Adrenal gland (tissue), 12 donors: ENCODE measurements around the gene WLS. TPM values are rescaled to one million over a fixed set of nuclear protein-coding genes. Genes with fewer than 3 reads are reported as not detected.

ENCODE experiments used
- DNase-seq, 7 donors: peaks; one replicate each; pipeline ENCODE4 v3.0.0-alpha.2; 2019 to 2020
- H3K27ac ChIP-seq, 5 donors: fragments of 200-600 bp; sonication (generic) in 4 of 5; 1 replicate in 3 of 5; 2 replicates in 2 of 5; pipeline versions ENCODE4 v1.5.1 to v1.8.0; 2016 to 2020; ENCODE audit warnings: mild to moderate bottlenecking in 1 of 5
- H3K27me3 ChIP-seq: fragments of 200-600 bp; 2 replicates; pipeline ENCODE4 v1.8.0; 2021
- H3K36me3 ChIP-seq, 2 donors: fragments of 200-600 bp; replicated peaks in 1 of 2; 1 replicate in 1 of 2; 2 replicates in 1 of 2; pipeline versions ENCODE4 v1.5.1 to v1.8.0; 2018 to 2022
- H3K4me1 ChIP-seq, 2 donors: fragments of 200-600 bp; replicated peaks in 1 of 2; 1 replicate in 1 of 2; 2 replicates in 1 of 2; pipeline versions ENCODE4 v1.5.1 to v1.8.0; 2018 to 2021
- H3K4me3 ChIP-seq, 4 donors: fragments of 200-600 bp; sonication (generic) in 3 of 4; one replicate each; pipeline ENCODE4 v1.5.1; 2016 to 2018
- H3K9me3 ChIP-seq, 3 donors: fragments of 200-600 bp; sonication (generic) in 1 of 3; replicated peaks in 1 of 3; 1 replicate in 2 of 3; 2 replicates in 1 of 3; pipeline versions ENCODE4 v1.5.1 to v1.8.0; 2016 to 2021
- CTCF ChIP-seq, 6 experiments: fragments of 450-650 bp in 4 of 6; fragments of 200-600 bp in 2 of 6; sonication (generic) in 1 of 6; IDR thresholded peaks; 1 replicate in 5 of 6; 2 replicates in 1 of 6; pipeline versions ENCODE4 v1.5.1 to v1.8.0; 2016 to 2021; ENCODE audit warnings: antibody characterized with exemption in 6 of 6, mild to moderate bottlenecking in 2 of 6, moderate library complexity in 1 of 6
- POLR2A ChIP-seq, 2 donors: fragments of 450-650 bp; IDR thresholded peaks; one replicate each; pipeline ENCODE4 v1.6.1; 2017; ENCODE audit warnings: antibody characterized with exemption in 2 of 2, mild to moderate bottlenecking in 2 of 2, moderate library complexity in 1 of 2
- WGBS, 4 donors: extraction: QIAGEN DNeasy Blood & Tissue Kit in 2 of 4; methylation state at CpG; one replicate each; pipeline versions ENCODE4 v1.1.5 to v1.1.7; 2013 to 2017; 5-methylcytosine and 5-hydroxymethylcytosine counted together
- intact Hi-C, 2 donors: fragments of 100-400 bp; cut with DNase I; formaldehyde crosslinking; loops; one replicate each; pipeline versions ENCODE4 v1.14.1 to v1.15.0; 2022 to 2023
- polyA plus RNA-seq, 3 donors: library from polyadenylated mRNA; stranded (reverse); fragments of 200-250 nt in 2 of 3; fragments of 350-450 nt in 1 of 3; fragmentation: Illumina TruSeq in 1 of 3; extraction: RNeasy Lipid Tissue Mini Kit (QIAGEN cat#74804) in 1 of 3; gene quantifications; one replicate each; pipeline ENCODE4 v1.2.3, GENCODE V29; 2013 to 2014
- total RNA-seq, 9 donors: library from RNA; depleted of rRNA in 4 of 9; stranded (reverse); fragments of >200 nt in 4 of 9; fragments of 120-200 nt in 1 of 9; fragmentation: NEBNext Ultra II Directional in 1 of 9; extraction: Animal tissue kit (Norgen Biotek cat#: 25700) in 1 of 9; gene quantifications; one replicate each; pipeline versions ENCODE4 v1.1.0 to v1.2.4, GENCODE V29; 2013 to 2023
- donor health status: healthy with polysubstance abuse.
- donor health status: Bipolar disorder and iron deficiency.
- donor health status: DM: yes; HTN: yes; CAD: no.
- donor health status: DM: no; HTN: no; CAD: no.
- donor health status: DM: no; HTN: no; CAD: no.
- donor health status: DM: yes; HTN: yes; CAD: no.

The WLS gene
- total and polyA plus RNA-seq, 12 donors = 28.7 to 114 (median 59.5) TPM

- Histone ChIP-seq H3K36me3 (no peaks in the 10 kb centered on the region), H3K9me3 (no peaks in the 10 kb centered on the region), H3K27ac (no peak overlapping the region), H3K4me3 (no peak overlapping the region), H3K27me3 (no peaks in the 10 kb centered on the region), H3K4me1 (no peaks in the 10 kb centered on the region)
- intact Hi-C loops = loop anchor here (5.0 to 10.0 kb wide), 3 partner anchors 111 to 203 kb away; partner anchors contain the start of gene WLS (in 2 of the 2)
- DNase-seq = peak in 4 of 7 donors; percentile 40 to 64 (median 46)
- 39 to 58% (median 43%) methylated on average over 4 of the region's 4 CpGs for WGBS, 4 donors
- TF ChIP-seq POLR2A (IDR thresholded peaks at IDR 0.05) = no peak
- TF ChIP-seq CTCF (IDR thresholded peaks at IDR 0.05) = no peak
Measured at GRCh38 chr1:68121536-68121935, 110.8 kb downstream of the WLS start.

GRCh38 chr1:68120136-68120791 is 112.1 kb downstream of the WLS start:
- Histone ChIP-seq H3K9me3 (no peaks in the 10 kb centered on the region), H3K4me1 (no peaks in the 10 kb centered on the region), H3K27ac (no peak overlapping the region), H3K4me3 (no peak overlapping the region), H3K27me3 (no peaks in the 10 kb centered on the region), H3K36me3 (no peaks in the 10 kb centered on the region)
- DNase-seq = peak; percentile 43 to 75 (median 69)
- WGBS, 4 donors = 38 to 50% (median 47%) methylated on average over 7 of the region's 7 CpGs
- intact Hi-C loops = loop anchor here (5.0 to 10.0 kb wide), 3 partner anchors 112 to 205 kb away; partner anchors contain the start of gene WLS (in 2 of the 2)
- TF ChIP-seq CTCF (IDR thresholded peaks at IDR 0.05) = peak; percentile 75 to 92 (median 86)
- no peak for TF ChIP-seq POLR2A (IDR thresholded peaks at IDR 0.05)

GRCh38 chr1:68119445-68119844 is 112.9 kb downstream of the WLS start:
- H3K27me3 ChIP-seq = no peaks in the 10 kb centered on the region
- H3K4me1 ChIP-seq = no peaks in the 10 kb centered on the region
- intact Hi-C loops = loop anchor here (5.0 to 10.0 kb wide), 4 partner anchors 223 to 345 kb away; partner anchors contain the start of gene RPE65 (in 1 of the 2)

GRCh38 chr1:68117416-68117815 is 114.9 kb downstream of the WLS start:
- Histone ChIP-seq H3K4me3 (no peak overlapping the region), H3K27me3 (no peaks in the 10 kb centered on the region), H3K4me1 (no peaks in the 10 kb centered on the region), H3K27ac (no peak overlapping the region), H3K9me3 (no peaks in the 10 kb centered on the region), H3K36me3 (no peaks in the 10 kb centered on the region)
- no peak for TF ChIP-seq POLR2A (IDR thresholded peaks at IDR 0.05)
- no peak for TF ChIP-seq CTCF (IDR thresholded peaks at IDR 0.05)
- DNase-seq = no peak
- intact Hi-C loops = loop anchor here (2.0 to 10.0 kb wide), 5 partner anchors 225 to 343 kb away; partner anchors contain the start of gene RPE65 (in 1 of the 2)
- WGBS, 4 donors = 74 to 82% (median 77%) methylated on average over 8 to 10 of the region's 10 CpGs

More at GRCh38 chr1:68119445-68119844, 112.9 kb downstream of the WLS start:
- Histone ChIP-seq H3K27ac (no peak overlapping the region), H3K4me3 (no peak overlapping the region), H3K9me3 (no peaks in the 10 kb centered on the region), H3K36me3 (no peaks in the 10 kb centered on the region)
- TF ChIP-seq CTCF (IDR thresholded peaks at IDR 0.05) = no peak
- TF ChIP-seq POLR2A (IDR thresholded peaks at IDR 0.05) = no peak
- 79 to 95% (median 93%) methylated on average over 4 of the region's 4 CpGs for WGBS, 4 donors
- DNase-seq = no peak
